H9 (cell line): ENCODE measurements around the gene C1orf21. TPM values are rescaled to one million over a fixed set of nuclear protein-coding genes. Genes with fewer than 3 reads are reported as not detected.

ENCODE experiments used
- DNase-seq: peaks from one replicate; pipeline ENCODE4 v3.0.0-alpha.2; 2017
- H2AFZ ChIP-seq: one replicate; pipeline ENCODE4 v1.6.1; 2013; ENCODE audit warnings: mild to moderate bottlenecking, low read length, control low read depth, moderate library complexity
- H2AK5ac ChIP-seq: 2 replicates; pipeline ENCODE4 v1.6.1; 2013; ENCODE audit warnings: low read length, control low read depth, mixed read lengths; ENCODE audit not compliant: insufficient read length
- H2BK120ac ChIP-seq: one replicate; pipeline ENCODE4 v1.6.1; 2013; ENCODE audit warnings: low read depth, mild to moderate bottlenecking, low read length, control low read depth, inconsistent platforms; ENCODE audit not compliant: poor library complexity, severe bottlenecking
- H2BK12ac ChIP-seq: 2 replicates; pipeline ENCODE4 v1.6.1; 2013; ENCODE audit warnings: low read length, control low read depth, mixed read lengths, low read depth; ENCODE audit not compliant: insufficient read length
- H2BK15ac ChIP-seq: 2 replicates; pipeline ENCODE4 v1.6.1; 2013; ENCODE audit warnings: low read depth, low read length, control low read depth
- H2BK20ac ChIP-seq: one replicate; pipeline ENCODE4 v1.6.1; 2013; ENCODE audit warnings: low read depth, mild to moderate bottlenecking, low read length, control low read depth, inconsistent platforms; ENCODE audit not compliant: poor library complexity, severe bottlenecking
- H2BK5ac ChIP-seq: 2 replicates; pipeline ENCODE4 v1.6.1; 2013; ENCODE audit warnings: low read length, control low read depth, mixed read lengths; ENCODE audit not compliant: insufficient read length
- H3K14ac ChIP-seq: 2 replicates; pipeline ENCODE4 v1.6.1; 2013; ENCODE audit warnings: low read length, control low read depth; ENCODE audit not compliant: insufficient read depth
- H3K18ac ChIP-seq: 2 replicates; pipeline ENCODE4 v1.6.1; 2013; ENCODE audit warnings: low read depth, mild to moderate bottlenecking, mixed read lengths, low read length, control low read depth; ENCODE audit not compliant: insufficient read length
- H3K23ac ChIP-seq: 2 replicates; pipeline ENCODE4 v1.6.1; 2013; ENCODE audit warnings: low read length, control low read depth, mixed read lengths, low read depth; ENCODE audit not compliant: insufficient read length
- H3K23me2 ChIP-seq: 2 replicates; pipeline ENCODE4 v1.6.1; 2013; ENCODE audit warnings: low read depth, mild to moderate bottlenecking, mixed read lengths, low read length, control low read depth; ENCODE audit not compliant: insufficient read length, poor library complexity, severe bottlenecking
- H3K27ac ChIP-seq: 2 replicates; pipeline ENCODE4 v1.5.1; 2013; ENCODE audit warnings: low read length, control low read depth, mixed read lengths, low read depth; ENCODE audit not compliant: insufficient read length
- H3K27me3 ChIP-seq: 2 replicates; pipeline ENCODE4 v1.6.1; 2013; ENCODE audit warnings: low read length, control low read depth, inconsistent platforms; ENCODE audit not compliant: insufficient read depth
- H3K4ac ChIP-seq: 2 replicates; pipeline ENCODE4 v1.6.1; 2013; ENCODE audit warnings: low read depth, mild to moderate bottlenecking, control low read depth, inconsistent platforms, low read length, moderate library complexity
- H3K4me1 ChIP-seq: 2 replicates; pipeline ENCODE4 v1.6.1; 2013; ENCODE audit warnings: low read length, control low read depth, inconsistent platforms; ENCODE audit not compliant: insufficient read depth
- H3K4me2 ChIP-seq: 2 replicates; pipeline ENCODE4 v1.6.1; 2013; ENCODE audit warnings: low read length, control low read depth, mixed read lengths; ENCODE audit not compliant: insufficient read length, insufficient read depth
- H3K56ac ChIP-seq: 2 replicates; pipeline ENCODE4 v1.6.1; 2013; ENCODE audit warnings: low read depth, mild to moderate bottlenecking, mixed read lengths, low read length, control low read depth; ENCODE audit not compliant: insufficient read length
- H3K79me1 ChIP-seq: 2 replicates; pipeline ENCODE4 v1.6.1; 2013; ENCODE audit warnings: low read depth, mild to moderate bottlenecking, moderate library complexity, low read length, control low read depth, inconsistent platforms; ENCODE audit not compliant: insufficient read depth, poor library complexity, severe bottlenecking
- H3K79me2 ChIP-seq: 2 replicates; pipeline ENCODE4 v1.6.1; 2013; ENCODE audit warnings: low read length, control low read depth, inconsistent platforms; ENCODE audit not compliant: insufficient read depth
- H3K9ac ChIP-seq: 2 replicates; pipeline ENCODE4 v1.6.1; 2013; ENCODE audit warnings: low read length, control low read depth, mixed read lengths; ENCODE audit not compliant: insufficient read length; ENCODE audit errors: extremely low read depth
- H3K9me3 ChIP-seq: one replicate; pipeline ENCODE4 v1.6.1; 2013; ENCODE audit warnings: low read depth, low read length, inconsistent platforms; ENCODE audit not compliant: control insufficient read depth
- H3T11ph ChIP-seq: one replicate; pipeline ENCODE4 v1.6.1; 2013; ENCODE audit warnings: mild to moderate bottlenecking, low read length, control low read depth, inconsistent platforms
- H4K20me1 ChIP-seq: one replicate; pipeline ENCODE4 v1.6.1; 2013; ENCODE audit not compliant: control insufficient read depth, insufficient read length, insufficient read depth
- H4K5ac ChIP-seq: 2 replicates; pipeline ENCODE4 v1.6.1; 2013; ENCODE audit warnings: low read depth, mild to moderate bottlenecking, mixed read lengths, low read length, control low read depth; ENCODE audit not compliant: insufficient read length
- H4K8ac ChIP-seq: replicated peaks from 2 replicates; pipeline ENCODE4 v1.6.1; 2013; ENCODE audit warnings: low read length, control low read depth, mixed read lengths, low read depth; ENCODE audit not compliant: insufficient read length
- H4K91ac ChIP-seq: 2 replicates; pipeline ENCODE4 v1.6.1; 2013; ENCODE audit warnings: low read depth, mild to moderate bottlenecking, moderate library complexity, mixed read lengths, low read length, control low read depth; ENCODE audit not compliant: insufficient read length
- H3K27ac Mint-ChIP-seq, 3 experiments: 2 replicates in 2 of 3; 3 replicates in 1 of 3; pipeline ENCODE4 v1.8.0; 2020 to 2021; ENCODE audit warnings: mixed read lengths in 3 of 3, mild to moderate bottlenecking in 1 of 3, moderate library complexity in 1 of 3
- H3K27me3 Mint-ChIP-seq: 2 replicates; pipeline ENCODE4 v1.8.0; 2021; ENCODE audit warnings: low read depth, mild to moderate bottlenecking, moderate library complexity, mixed read lengths
- H3K36me3 Mint-ChIP-seq, 3 experiments: 2 replicates in 2 of 3; 3 replicates in 1 of 3; pipeline ENCODE4 v1.8.0; 2020 to 2021; ENCODE audit warnings: low read depth in 3 of 3, mixed read lengths in 3 of 3; ENCODE audit not compliant: insufficient read depth in 1 of 3
- H3K4me1 Mint-ChIP-seq, 2 experiments: 2 replicates each; pipeline ENCODE4 v1.8.0; 2020; ENCODE audit warnings: mixed read lengths in 2 of 2
- H3K4me3 Mint-ChIP-seq, 2 experiments: 2 replicates in 1 of 2; 3 replicates in 1 of 2; pipeline ENCODE4 v1.8.0; 2020 to 2021; ENCODE audit warnings: mild to moderate bottlenecking in 2 of 2, mixed read lengths in 2 of 2, moderate library complexity in 1 of 2
- H3K9me3 Mint-ChIP-seq, 2 experiments: 2 replicates in 1 of 2; 3 replicates in 1 of 2; pipeline ENCODE4 v1.8.0; 2020; ENCODE audit warnings: mild to moderate bottlenecking in 2 of 2, mixed read lengths in 2 of 2, moderate library complexity in 1 of 2
- CTCF ChIP-seq: fragments of 200-600 bp; sonication (generic); conservative IDR thresholded peaks from 3 replicates; pipeline ENCODE4 v1.8.0; 2021; ENCODE audit warnings: antibody characterized with exemption, mild to moderate bottlenecking
- WGBS: extraction: QIAGEN DNeasy Blood & Tissue Kit; methylation state at CpG from one replicate; pipeline ENCODE4 v1.1.7; 2013; ENCODE audit warnings: missing lambda C conversion rate, low lambda C conversion rate, mixed read lengths; ENCODE audit not compliant: insufficient read length; ENCODE audit errors: extremely low coverage; 5-methylcytosine and 5-hydroxymethylcytosine counted together
- total RNA-seq: library from RNA; stranded (reverse); gene quantifications from 2 replicates; pipeline ENCODE4 v1.2.1, GENCODE V29; 2021

Gene C1orf21
- total RNA-seq, 1 experiment from 2014 or later = 36.0 TPM

- H3K4ac ChIP-seq = no peak overlapping the region
- DNase-seq = no peak
- H2BK15ac ChIP-seq = no peak overlapping the region
- H3K4me2 ChIP-seq = no peak overlapping the region
- H3K27ac Mint-ChIP-seq = peak overlapping the region in 1 of 3 experiments; percentile 83; a peak in 1 of 7 replicates
- H2BK120ac ChIP-seq = no peak overlapping the region
- no peak overlapping the region for H2BK12ac ChIP-seq
- no peaks in the 10 kb centered on the region for H4K20me1 ChIP-seq
- H3K27ac ChIP-seq = no peak overlapping the region
- TF ChIP-seq CTCF = no peak
- no peak overlapping the region for H3K56ac ChIP-seq
- no peaks in the 10 kb centered on the region for H3K79me2 ChIP-seq
- H4K5ac ChIP-seq = no peak overlapping the region
- H3K9me3 Mint-ChIP-seq = no peaks in the 10 kb centered on the region
- no peak overlapping the region for H2AK5ac ChIP-seq
- H3K4me1 ChIP-seq = 0 out of 2 replicates have a peak, but pooled peaks cover 1% of the 10 kb centered on the region
- no peaks in the 10 kb centered on the region for H3K9me3 ChIP-seq
- H2BK20ac ChIP-seq = no peak overlapping the region
- no peak overlapping the region for H4K8ac ChIP-seq
- H4K91ac ChIP-seq = no peak overlapping the region
- no peaks in the 10 kb centered on the region for H3K79me1 ChIP-seq
- H2BK5ac ChIP-seq = no peak overlapping the region
- no peaks in the 10 kb centered on the region for H3K27me3 Mint-ChIP-seq
- peaks cover 2 to 12% (median 3%) of the 10 kb centered on the region in 3 experiments; a peak in 3 of 7 replicates for H3K36me3 Mint-ChIP-seq
- H3K23ac ChIP-seq = no peak overlapping the region
- H3K27me3 ChIP-seq = no peaks in the 10 kb centered on the region
- H3K4me3 Mint-ChIP-seq = no peak overlapping the region
- no CpG with 5 or more reads among the region's 3 CpGs for WGBS
- no peak overlapping the region for H3K9ac ChIP-seq
- H3K23me2 ChIP-seq = no peaks in the 10 kb centered on the region
- no peak overlapping the region for H3K18ac ChIP-seq
- H3K4me1 Mint-ChIP-seq = peaks cover 41 to 58% of the 10 kb centered on the region in 2 experiments
- no peak overlapping the region for H3T11ph ChIP-seq
- no peak overlapping the region for H3K14ac ChIP-seq
- no peak overlapping the region for H2AFZ ChIP-seq
These were observed 22.2 kb downstream of the C1orf21 start for GRCh38 chr1:184409011-184409410.
